GM21367 (cell line): ENCODE measurements around the gene ZNF385D.

Experiments used
- ATAC-seq: cut with Tn5 transposase; IDR thresholded peaks from one replicate; pipeline ENCODE4 v1.9.1; 2021; ENCODE audit not compliant: unreplicated experiment

ZNF385D gene

GRCh38 chr3:21750080-21750696 is 822 bp downstream of the ZNF385D start:
- ATAC-seq, result no peak

DNA sequence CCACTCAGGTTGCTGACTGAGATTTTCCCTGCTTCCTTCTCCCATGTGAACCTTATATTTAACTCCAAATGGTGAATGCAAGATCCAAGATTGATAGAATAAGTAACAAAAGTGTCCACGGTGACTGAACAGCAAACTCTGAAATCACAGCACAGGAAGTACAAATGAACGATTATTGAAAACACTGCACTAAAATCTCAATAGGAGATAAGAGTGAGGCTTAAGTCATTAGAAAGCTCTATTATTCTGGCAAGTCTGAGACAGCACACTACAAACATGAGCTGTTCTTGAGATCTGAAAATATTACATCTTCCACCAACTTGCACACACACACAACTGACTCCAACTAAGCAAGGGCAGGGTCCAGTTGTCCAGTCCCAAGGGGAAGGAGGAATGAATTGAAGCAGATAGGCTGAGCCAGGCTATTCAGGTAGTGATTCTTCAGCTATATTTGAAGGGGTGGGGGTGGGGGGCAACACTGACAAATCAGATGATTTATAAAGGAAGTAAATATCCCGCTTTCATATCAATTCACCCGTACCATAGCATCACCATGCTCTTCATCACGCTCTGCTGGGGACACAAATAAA is 2.9 kb downstream of the ZNF385D start:
- ATAC-seq, result no peak

DNA sequence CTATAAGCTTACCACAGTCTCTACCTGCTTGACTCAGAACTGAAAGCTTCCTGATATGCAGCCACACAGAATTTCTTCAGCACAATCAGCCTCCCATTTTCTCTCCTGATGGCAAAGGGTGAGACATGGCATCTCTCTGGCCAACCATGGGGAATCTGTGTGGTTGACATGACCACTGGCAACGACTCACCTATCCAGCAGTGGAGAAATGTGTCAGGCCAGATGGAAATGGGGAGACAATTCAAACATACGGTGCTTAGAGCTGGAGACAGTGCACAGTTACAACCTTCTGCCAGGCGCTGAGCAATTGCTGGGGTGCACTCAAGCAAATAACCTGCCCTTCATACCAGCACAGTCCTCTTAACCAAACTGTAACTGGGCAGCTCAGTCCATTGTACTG is 3.6 kb downstream of the ZNF385D start:
- ATAC-seq, result no peak

- no peak for ATAC-seq
Observed at GRCh38 chr3:21745966-21746365, 5.0 kb downstream of the ZNF385D start.

GRCh38 chr3:21744793-21745192 is 6.2 kb downstream of the ZNF385D start:
- no peak for ATAC-seq

- no peak for ATAC-seq
Observed at GRCh38 chr3:21738935-21739702, 11.9 kb downstream of the ZNF385D start.

GRCh38 chr3:21738283-21738682 is 12.7 kb downstream of the ZNF385D start:
- ATAC-seq, result no peak

GRCh38 chr3:21734746-21735145 is 16.3 kb downstream of the ZNF385D start:
- ATAC-seq, result no peak

GRCh38 chr3:21729888-21730459 is 21.0 kb downstream of the ZNF385D start:
- no peak for ATAC-seq

DNA sequence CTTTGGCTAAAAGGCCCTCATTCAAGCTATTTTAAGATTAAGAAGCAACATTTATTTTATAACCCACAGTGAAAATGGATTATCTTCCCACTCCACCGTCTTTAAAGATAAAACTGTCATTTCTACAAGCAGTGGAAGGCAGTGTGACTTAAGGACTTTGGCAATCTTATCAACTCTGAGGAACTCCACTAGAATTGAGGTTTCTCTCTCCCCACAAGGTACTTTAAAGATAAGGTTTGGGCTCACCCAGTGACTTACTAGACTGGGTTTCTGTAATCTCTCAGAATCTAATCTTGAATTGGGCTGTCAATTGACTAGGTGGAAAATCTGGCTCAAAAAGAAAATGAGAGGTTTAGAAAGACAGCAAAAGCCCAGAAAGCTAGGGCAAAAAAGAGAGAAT is 21.7 kb downstream of the ZNF385D start:
- no peak for ATAC-seq

DNA sequence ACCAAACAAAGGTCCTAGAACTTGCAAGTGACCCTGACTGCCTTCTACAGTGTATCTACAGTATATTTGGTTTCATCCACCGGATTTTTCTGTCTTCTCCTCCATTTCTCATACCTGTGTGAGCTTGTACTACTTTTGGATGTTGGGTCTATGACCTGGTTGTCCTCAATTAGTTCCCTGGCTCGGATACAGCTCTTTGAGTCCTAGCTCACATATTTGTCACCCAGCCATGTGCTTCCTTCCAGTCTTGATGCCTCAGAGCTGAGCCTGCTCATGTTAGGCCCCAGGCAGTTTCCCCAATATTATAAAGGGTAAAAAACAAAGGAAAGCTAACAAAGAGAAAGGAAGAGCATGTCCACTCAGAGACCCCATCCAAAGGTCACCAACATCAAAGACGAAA is 28.2 kb downstream of the ZNF385D start:
- no peak for ATAC-seq

DNA sequence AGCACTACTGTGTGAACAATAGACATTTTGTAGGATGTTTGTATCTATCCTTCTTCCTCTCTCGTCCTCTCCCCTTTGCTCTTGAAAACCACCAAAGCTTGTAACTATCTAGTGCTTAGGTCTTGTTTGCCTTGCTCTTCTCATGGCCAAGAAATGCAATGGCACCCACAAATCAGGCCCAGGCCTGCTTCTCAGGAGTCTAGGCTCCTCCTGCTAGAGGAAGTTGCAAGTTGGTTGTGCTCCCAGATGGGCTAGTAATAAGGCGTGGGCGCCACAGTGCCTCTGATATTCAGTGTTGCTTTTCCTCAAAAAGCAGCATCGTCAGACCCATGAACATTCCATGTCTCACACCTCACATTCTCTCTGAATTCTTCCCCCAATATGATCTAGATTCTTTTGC is 28.7 kb downstream of the ZNF385D start:
- ATAC-seq, result no peak

- no peak for ATAC-seq
Observed at GRCh38 chr3:21718943-21719591, 31.9 kb downstream of the ZNF385D start.

GRCh38 chr3:21718161-21718765 is 32.7 kb downstream of the ZNF385D start:
- no peak for ATAC-seq

DNA sequence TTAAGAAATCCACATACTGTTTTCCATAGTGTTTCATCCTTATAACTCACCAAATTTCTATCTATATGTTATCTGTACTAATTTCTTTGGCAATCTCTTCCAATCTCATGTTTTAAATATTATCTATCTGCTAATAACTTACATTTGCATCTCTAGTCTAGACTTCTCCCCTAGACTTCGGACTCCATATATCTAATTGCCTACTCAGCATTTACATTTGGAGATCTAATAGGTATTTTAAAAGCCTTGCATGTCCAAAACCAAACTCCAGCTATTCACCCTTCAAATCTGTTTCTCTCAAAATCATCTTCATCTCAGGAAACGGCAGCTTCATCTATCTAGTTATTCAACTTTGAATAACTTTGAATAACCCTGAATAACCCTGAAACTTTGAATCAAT is 35.3 kb downstream of the ZNF385D start:
- no peak for ATAC-seq

- no peak for ATAC-seq
Observed at GRCh38 chr3:21705769-21706168, 45.2 kb downstream of the ZNF385D start.

DNA sequence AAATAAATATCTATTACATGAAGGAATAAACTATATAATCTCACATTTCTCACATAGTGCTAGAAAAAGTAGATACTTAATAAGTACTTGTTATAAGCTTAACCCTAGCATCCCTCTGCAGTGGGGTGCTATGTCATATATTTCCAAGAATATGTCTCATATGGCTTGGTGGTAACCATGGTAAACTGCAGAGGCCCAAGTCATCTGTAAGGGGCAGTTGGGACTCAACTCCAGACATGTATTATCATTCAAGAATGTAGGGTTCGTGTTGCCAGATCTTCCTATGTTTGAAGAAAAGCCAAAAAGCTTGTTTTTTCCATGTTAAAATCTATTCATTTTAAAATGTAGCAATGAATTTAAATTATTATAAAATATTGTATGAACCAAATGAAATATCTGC is 46.2 kb downstream of the ZNF385D start:
- no peak for ATAC-seq

GRCh38 chr3:21703291-21703690 is 47.7 kb downstream of the ZNF385D start:
- ATAC-seq, result no peak

- no peak for ATAC-seq
Observed at GRCh38 chr3:21697707-21698106, 53.3 kb downstream of the ZNF385D start.

DNA sequence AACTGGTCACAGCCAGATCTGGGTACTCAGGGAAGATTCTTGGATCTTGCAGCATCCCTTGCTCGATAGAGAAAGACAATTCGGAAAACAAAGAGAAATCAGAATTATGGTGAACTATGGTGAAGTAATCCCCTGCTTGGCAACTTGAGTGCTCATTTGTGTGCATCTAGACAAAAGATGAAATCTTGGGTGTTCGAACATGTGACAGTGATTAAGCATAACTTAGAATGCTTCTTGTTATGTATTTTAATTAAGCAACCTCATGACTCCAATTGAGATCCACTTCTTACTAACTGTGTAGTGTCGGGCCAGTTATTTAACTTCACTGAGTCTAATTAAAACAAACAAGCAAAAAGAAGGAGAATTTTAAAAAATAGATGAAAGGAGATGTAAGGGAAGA is 56.5 kb downstream of the ZNF385D start:
- ATAC-seq, result no peak

- no peak for ATAC-seq
Observed at GRCh38 chr3:21691036-21691435, 60.0 kb downstream of the ZNF385D start.
